Lung (tissue), 12 donors: ENCODE measurements around the gene PDE3B. TPM values are rescaled to one million over a fixed set of nuclear protein-coding genes. Genes with fewer than 3 reads are reported as not detected.
"Not testable (repeated sequence)": the region's sequence is repeated elsewhere in the genome, so short reads cannot be mapped to it uniquely, and the experiment has no call there.

Source experiments
- ATAC-seq: fragments of 200-7000 bp; cut with Tn5 transposase; one replicate; pipeline ENCODE4 v1.9.1; 2020; ENCODE audit warnings: moderate number of reproducible peaks; ENCODE audit not compliant: insufficient read depth, low FRiP score
- DNase-seq, 3 donors: peaks; one replicate each; pipeline ENCODE4 v3.0.0-alpha.2; 2013 to 2017
- H3K27ac ChIP-seq, 2 donors: one replicate each; pipeline ENCODE4 v1.5.1; 2013; ENCODE audit warnings: mild to moderate bottlenecking in 2 of 2, moderate library complexity in 2 of 2, control low read depth in 1 of 2, inconsistent platforms in 1 of 2, low read depth in 1 of 2, low read length in 1 of 2
- H3K27me3 ChIP-seq, 3 donors: one replicate each; pipeline ENCODE4 v1.5.1; 2013; ENCODE audit warnings: low read length in 2 of 3; ENCODE audit not compliant: control insufficient read depth in 3 of 3, insufficient read depth in 3 of 3
- H3K36me3 ChIP-seq, 4 donors: one replicate each; pipeline ENCODE4 v1.5.1; 2013; ENCODE audit warnings: low read length in 4 of 4, mild to moderate bottlenecking in 1 of 4, moderate library complexity in 1 of 4; ENCODE audit not compliant: control insufficient read depth in 4 of 4, insufficient read depth in 4 of 4
- H3K4me1 ChIP-seq, 5 donors: one replicate each; pipeline ENCODE4 v1.5.1; 2013; ENCODE audit warnings: low read length in 5 of 5, mild to moderate bottlenecking in 2 of 5, moderate library complexity in 1 of 5; ENCODE audit not compliant: control insufficient read depth in 5 of 5, insufficient read depth in 5 of 5
- H3K4me3 ChIP-seq: one replicate; pipeline ENCODE4 v1.5.1; 2013; ENCODE audit warnings: mild to moderate bottlenecking, control low read depth, moderate library complexity
- H3K9ac ChIP-seq, 2 donors: one replicate each; pipeline ENCODE4 v1.5.1; 2013; ENCODE audit warnings: low read length in 2 of 2, control low read depth in 1 of 2; ENCODE audit not compliant: insufficient read depth in 1 of 2
- H3K9me3 ChIP-seq, 4 donors: one replicate each; pipeline ENCODE4 v1.5.1; 2013; ENCODE audit warnings: low read length in 3 of 4, mild to moderate bottlenecking in 1 of 4, moderate library complexity in 1 of 4; ENCODE audit not compliant: control insufficient read depth in 4 of 4, insufficient read depth in 3 of 4
- CTCF ChIP-seq: IDR thresholded peaks from 2 replicates; pipeline ENCODE4 v1.5.1; 2012; ENCODE audit warnings: mild to moderate bottlenecking; ENCODE audit errors: control extremely low read depth, extremely low read depth
- WGBS, 2 donors: extraction: QIAGEN DNeasy Blood & Tissue Kit; methylation state at CpG; one replicate each; pipeline ENCODE4 v1.1.7; 2013; 5-methylcytosine and 5-hydroxymethylcytosine counted together
- polyA plus RNA-seq, 2 donors: library from polyadenylated mRNA; stranded (reverse); fragments of 200-250 nt; gene quantifications; one replicate each; pipeline ENCODE4 v1.2.1, GENCODE V29; 2013
- total RNA-seq, 2 donors: library from RNA; depleted of rRNA in 1 of 2; stranded (reverse); fragments of >200 nt in 1 of 2; gene quantifications; one replicate each; pipeline ENCODE4 v1.2.1, GENCODE V29; 2014 to 2021
- donor health status: control.
- donor health status: control.
- donor health status: Bipolar disorder and iron deficiency.
- donor health status: healthy.
- donor health status: DM: yes; HTN: yes; CAD: no.

Gene PDE3B
- total and polyA plus RNA-seq, 4 donors, result 3.3 to 79.2 (median 11.5) TPM

- Histone ChIP-seq H3K4me3 (no peak overlapping the region), H3K9ac (no peak overlapping the region), H3K27me3 (no peaks in the 10 kb centered on the region), H3K9me3 (peaks cover 0 to 5% (median 0%) of the 10 kb centered on the region in 4 donors), H3K4me1 (peaks cover 0 to 3% (median 0%) of the 10 kb centered on the region in 5 donors), H3K27ac (no peak overlapping the region), H3K36me3 (no peaks in the 10 kb centered on the region)
- 92% methylated on average over 3 of the region's 3 CpGs for WGBS, 2 donors
- TF ChIP-seq CTCF, result no peak
- DNase-seq (no peak), ATAC-seq (no peak)
Observed at GRCh38 chr11:14741195-14741594, 97.6 kb downstream of the PDE3B start.

- WGBS, 2 donors, result 65 to 88% methylated on average over 5 of the region's 5 CpGs
- Histone ChIP-seq H3K27ac (no peak overlapping the region), H3K36me3 (no peaks in the 10 kb centered on the region), H3K9ac (no peak overlapping the region), H3K4me3 (no peak overlapping the region), H3K9me3 (peaks cover 0 to 5% (median 0%) of the 10 kb centered on the region in 4 donors), H3K27me3 (no peaks in the 10 kb centered on the region), H3K4me1 (peaks cover 0 to 15% (median 0%) of the 10 kb centered on the region in 5 donors)
- ATAC-seq (no peak), DNase-seq (no peak)
- no peak for TF ChIP-seq CTCF
Observed at GRCh38 chr11:14742849-14743559, 99.4 kb downstream of the PDE3B start.

GRCh38 chr11:14743667-14744066 is 100.1 kb downstream of the PDE3B start:
- DNase-seq, ATAC-seq: not testable (repeated sequence)

GRCh38 chr11:14746857-14747395 is 103.3 kb downstream of the PDE3B start:
- H3K27ac ChIP-seq, result no peak overlapping the region
- peaks cover 0 to 5% (median 0%) of the 10 kb centered on the region in 4 donors for H3K9me3 ChIP-seq
- ATAC-seq (no peak), DNase-seq (no peak)
- TF ChIP-seq CTCF, result no peak
- no peak overlapping the region for H3K9ac ChIP-seq
- H3K4me3 ChIP-seq, result no peak overlapping the region
- H3K36me3 ChIP-seq, result no peaks in the 10 kb centered on the region
- H3K4me1 ChIP-seq, result peaks cover 0 to 23% (median 0%) of the 10 kb centered on the region in 5 donors
- no peaks in the 10 kb centered on the region for H3K27me3 ChIP-seq
- WGBS, 2 donors, result 90 to 93% methylated on average over 3 of the region's 3 CpGs

More at GRCh38 chr11:14743667-14744066, 100.1 kb downstream of the PDE3B start:
- not testable (repeated sequence) for H3K9me3 ChIP-seq, H3K27ac ChIP-seq, H3K9ac ChIP-seq, H3K36me3 ChIP-seq, H3K4me3 ChIP-seq, H3K27me3 ChIP-seq
- peaks cover 0 to 22% (median 0%) of the 10 kb centered on the region in 5 donors for H3K4me1 ChIP-seq
- 95 to 96% methylated on average over 6 of the region's 6 CpGs for WGBS, 2 donors
